Ramos (cell line): Measurements from ENCODE around the gene GYPC.
"Not testable (repeated sequence)": the region's sequence is repeated elsewhere in the genome, so short reads cannot be mapped to it uniquely, and the experiment has no call there.

Source experiments
- in situ Hi-C: fragments of 300-500 bp; cut with MboI; formaldehyde crosslinking; loops from one replicate; pipeline ENCODE4 v1.14.3; 2022; ENCODE audit warnings: low sequenced_read_pairs; ENCODE audit not compliant: unreplicated experiment

Gene GYPC

GRCh38 chr2:126648345-126648786, 7.6 kb upstream of the GYPC start:
- in situ Hi-C loops = not testable (repeated sequence)

GRCh38 chr2:126649101-126649500, 6.9 kb upstream of the GYPC start:
- in situ Hi-C loops = no loop called here

- in situ Hi-C loops = no loop called here
Measured at GRCh38 chr2:126650994-126651393, 5.0 kb upstream of the GYPC start.

GRCh38 chr2:126652323-126652891, 3.6 kb upstream of the GYPC start:
- in situ Hi-C loops = no loop called here

- in situ Hi-C loops = no loop called here
Measured at GRCh38 chr2:126653109-126653508, 2.8 kb upstream of the GYPC start.

- in situ Hi-C loops = no loop called here
Measured at GRCh38 chr2:126653761-126654160, 2.2 kb upstream of the GYPC start.

- in situ Hi-C loops = no loop called here
Measured at GRCh38 chr2:126655051-126655450, 907 bp upstream of the GYPC start.

- in situ Hi-C loops = no loop called here
Measured at GRCh38 chr2:126656431-126657147, 631 bp downstream of the GYPC start.

GRCh38 chr2:126657148-126657635, 1.2 kb downstream of the GYPC start:
- in situ Hi-C loops = no loop called here

- in situ Hi-C loops = no loop called here
Measured at GRCh38 chr2:126657636-126658318, 1.8 kb downstream of the GYPC start.

- in situ Hi-C loops = no loop called here
Measured at GRCh38 chr2:126658319-126658904, 2.5 kb downstream of the GYPC start.

GRCh38 chr2:126658905-126659561, 3.1 kb downstream of the GYPC start:
- in situ Hi-C loops = no loop called here

GRCh38 chr2:126659562-126660467, 3.9 kb downstream of the GYPC start:
- in situ Hi-C loops = no loop called here

- in situ Hi-C loops = no loop called here
Measured at GRCh38 chr2:126660971-126661370, 5.0 kb downstream of the GYPC start.

GRCh38 chr2:126661702-126662500, 5.9 kb downstream of the GYPC start:
- in situ Hi-C loops = no loop called here

GRCh38 chr2:126662621-126663020, 6.7 kb downstream of the GYPC start:
- in situ Hi-C loops = no loop called here

- in situ Hi-C loops = no loop called here
Measured at GRCh38 chr2:126663184-126663963, 7.4 kb downstream of the GYPC start.

GRCh38 chr2:126664234-126664633, 8.3 kb downstream of the GYPC start:
- in situ Hi-C loops = no loop called here
